Kidney glomerular epithelial cell (primary cell): ENCODE results near the gene IL5RA.

ENCODE experiments used
- DNase-seq: peaks from one replicate; lab custom pipeline; 2025; lab: John Stamatoyannopoulos, UW

IL5RA gene

GRCh38 chr3:3107858-3108257 is 2.3 kb downstream of the IL5RA start:
- no peak for DNase-seq

- no peak for DNase-seq
These were observed 3.0 kb downstream of the IL5RA start for GRCh38 chr3:3107181-3107580.

GRCh38 chr3:3105815-3106214 is 4.4 kb downstream of the IL5RA start:
- no peak for DNase-seq

- DNase-seq, result no peak
These were observed 4.9 kb downstream of the IL5RA start for GRCh38 chr3:3105246-3105645.

GRCh38 chr3:3102751-3103150 is 7.4 kb downstream of the IL5RA start:
- DNase-seq, result no peak

- DNase-seq, result no peak
These were observed 8.3 kb downstream of the IL5RA start for GRCh38 chr3:3101660-3102458.

GRCh38 chr3:3097958-3098357 is 12.2 kb downstream of the IL5RA start:
- no peak for DNase-seq

GRCh38 chr3:3089017-3089416 is 21.2 kb downstream of the IL5RA start:
- DNase-seq, result no peak

GRCh38 chr3:3087716-3088465 is 22.3 kb downstream of the IL5RA start:
- DNase-seq, result no peak

GRCh38 chr3:3087279-3087678 is 22.9 kb downstream of the IL5RA start:
- no peak for DNase-seq

GRCh38 chr3:3086239-3086638 is 23.9 kb downstream of the IL5RA start:
- no peak for DNase-seq

- no peak for DNase-seq
These were observed 24.4 kb downstream of the IL5RA start for GRCh38 chr3:3085782-3086181.

GRCh38 chr3:3084890-3085289 is 25.3 kb downstream of the IL5RA start:
- DNase-seq, result no peak

- no peak for DNase-seq
These were observed 27.8 kb downstream of the IL5RA start for GRCh38 chr3:3082234-3082924.

GRCh38 chr3:3081381-3082233 is 28.6 kb downstream of the IL5RA start:
- no peak for DNase-seq

GRCh38 chr3:3080309-3080708 is 29.9 kb downstream of the IL5RA start:
- no peak for DNase-seq

GRCh38 chr3:3074551-3075257 is 35.5 kb downstream of the IL5RA start:
- DNase-seq, result no peak

- DNase-seq, result no peak
These were observed 39.0 kb downstream of the IL5RA start for GRCh38 chr3:3071136-3071535.

GRCh38 chr3:3069723-3070122 is 40.5 kb downstream of the IL5RA start:
- no peak for DNase-seq

- no peak for DNase-seq
These were observed 41.8 kb downstream of the IL5RA start for GRCh38 chr3:3068358-3068881.

- DNase-seq, result no peak
These were observed 43.3 kb downstream of the IL5RA start for GRCh38 chr3:3066910-3067309.
